ENCODE data around the gene ERFE.

- TF ChIP-seq CTCF (IDR thresholded peaks at IDR 0.05) (no peak), POLR2A (IDR thresholded peaks at IDR 0.05) (no peak)
These were observed 25.1 kb downstream of the ERFE start for GRCh38 chr2:238183821-238184220.

Data from body of pancreas (tissue), 4 donors.